GM12878 (cell line): ENCODE data around the gene C22orf31. TPM values are rescaled to one million over a fixed set of nuclear protein-coding genes. Genes with fewer than 3 reads are reported as not detected.

Source experiments
- ATAC-seq: fragments of 200-7000 bp; cut with Tn5 transposase; 3 replicates; pipeline ENCODE4 v1.9.1; 2020; ENCODE audit warnings: mild to moderate bottlenecking, moderate library complexity
- BruUV-seq: library from RNA; stranded (reverse); fragments of 400-500 nt; replicated peaks from 2 replicates; lab custom pipeline; 2021; lab: Mats Ljungman, UMichigan
- CTCF ChIA-PET: fragments of 300-600 bp; sonication (Branson Sonifier 250); formaldehyde crosslinking; extraction: SDS; loops from one replicate; lab custom pipeline; 2021; ENCODE audit warnings: inconsistent platforms; lab: Yijun Ruan, JAX
- POLR2A ChIA-PET: fragments of 350-600 bp; formaldehyde crosslinking; extraction: SDS; loops from one replicate; lab custom pipeline; 2021; ENCODE audit warnings: inconsistent platforms; lab: Charles Lee
- RAD21 ChIA-PET: fragments of 300-600 bp; sonication (Branson Sonifier 250); formaldehyde crosslinking; loops from one replicate; lab custom pipeline; 2023; ENCODE audit warnings: antibody characterized with exemption; ENCODE audit not compliant: unreplicated experiment; lab: Charles Lee
- SMC1A ChIA-PET: fragments of 300-600 bp; sonication (Branson Sonifier 250); formaldehyde crosslinking; loops from one replicate; lab custom pipeline; 2023; ENCODE audit not compliant: unreplicated experiment, uncharacterized antibody; lab: Charles Lee
- DNase-seq: peaks from one replicate; pipeline ENCODE4 v3.0.0-alpha.2; 2011; ENCODE audit warnings: low read depth, low spot score
- FAIRE-seq: peaks from 3 replicates; lab custom pipeline; 2011; peaks lifted over from hg19 to GRCh38; lab: Jason Lieb, UNC
- H2AFZ ChIP-seq: 2 replicates; pipeline ENCODE4 v1.6.0; 2011; ENCODE audit warnings: low read depth, low read length, control low read depth; ENCODE audit not compliant: control insufficient read depth
- H3K27ac ChIP-seq: 2 replicates; pipeline ENCODE4 v1.5.1; 2011; ENCODE audit warnings: control low read depth; ENCODE audit not compliant: control insufficient read depth, insufficient read depth
- H3K27me3 ChIP-seq, 2 experiments: replicated peaks in 1 of 2; 2 replicates each; pipeline versions ENCODE4 v1.6.0 to v1.6.1; 2011; ENCODE audit warnings: low read length in 1 of 2; ENCODE audit not compliant: control insufficient read depth in 2 of 2, insufficient read depth in 2 of 2
- H3K36me3 ChIP-seq, 2 experiments: 2 replicates each; pipeline ENCODE4 v1.5.1; 2011; ENCODE audit warnings: low read length in 1 of 2; ENCODE audit not compliant: control insufficient read depth in 2 of 2, insufficient read depth in 2 of 2
- H3K4me1 ChIP-seq: 2 replicates; pipeline ENCODE4 v1.6.1; 2011; ENCODE audit warnings: mild to moderate bottlenecking, low read length, moderate library complexity, mixed read lengths; ENCODE audit not compliant: control insufficient read depth, insufficient read depth
- H3K4me2 ChIP-seq: 2 replicates; pipeline ENCODE4 v1.6.0; 2011; ENCODE audit warnings: control low read depth; ENCODE audit not compliant: control insufficient read depth, insufficient read depth
- H3K4me3 ChIP-seq: fragments of 200-600 bp; sonication (generic); 2 replicates; pipeline ENCODE4 v1.5.1; 2016
- H3K79me2 ChIP-seq: 2 replicates; pipeline ENCODE4 v1.6.0; 2011; ENCODE audit warnings: low read length; ENCODE audit not compliant: control insufficient read depth, insufficient read depth
- H3K9ac ChIP-seq: 2 replicates; pipeline ENCODE4 v1.8.0; 2011; ENCODE audit warnings: low read length, control low read depth, mixed read lengths; ENCODE audit not compliant: control insufficient read depth, insufficient read depth
- H3K9me3 ChIP-seq: replicated peaks from 3 replicates; pipeline ENCODE4 v1.5.1; 2011; ENCODE audit warnings: mild to moderate bottlenecking, low read length; ENCODE audit not compliant: control insufficient read depth, insufficient read depth
- H4K20me1 ChIP-seq: 2 replicates; pipeline ENCODE4 v1.6.0; 2011; ENCODE audit not compliant: control insufficient read depth, insufficient read depth
- BHLHE40 ChIP-seq, 2 experiments: fragments of 450-650 bp in 1 of 2; IDR thresholded peaks; 2 replicates each; pipeline ENCODE4 v1.6.1; 2011 to 2017; ENCODE audit warnings: low read depth in 2 of 2, borderline replicate concordance in 1 of 2, improper control_type of control experiment in 1 of 2, low read length in 1 of 2, mild to moderate bottlenecking in 1 of 2
- ETV6 ChIP-seq, 2 experiments: fragments of 450-650 bp in 1 of 2; IDR thresholded peaks in 1 of 2; conservative IDR thresholded peaks in 1 of 2; 2 replicates each; pipeline ENCODE4 v1.6.1; 2014; ENCODE audit warnings: antibody characterized with exemption in 1 of 2, borderline replicate concordance in 1 of 2, low read depth in 1 of 2, mild to moderate bottlenecking in 1 of 2, moderate library complexity in 1 of 2
- MYC ChIP-seq: IDR thresholded peaks from 2 replicates; pipeline ENCODE4 v1.6.1; 2011; ENCODE audit warnings: mild to moderate bottlenecking, low read length, moderate library complexity, inconsistent platforms; ENCODE audit not compliant: insufficient read depth, insufficient replicate concordance, insufficient read length, severe bottlenecking
- TBL1XR1 ChIP-seq: IDR thresholded peaks from 2 replicates; pipeline ENCODE4 v1.6.1; 2012; ENCODE audit warnings: low read depth, low read length, improper control_type of control experiment
- ZNF622 ChIP-seq: fragments of 450-650 bp; IDR thresholded peaks from 2 replicates; pipeline ENCODE4 v1.6.1; 2017; ENCODE audit warnings: mild to moderate bottlenecking, inconsistent platforms
- WGBS: methylation state at CpG from one replicate; pipeline ENCODE4 v1.1.6; 2016; ENCODE audit warnings: low lambda C conversion rate; ENCODE audit not compliant: insufficient replicate concordance, insufficient coverage; ENCODE audit errors: missing lambda C conversion rate; 5-methylcytosine and 5-hydroxymethylcytosine counted together
- in situ Hi-C: fragments of 300-500 bp; cut with MboI; formaldehyde crosslinking; loops from 9 replicates; pipeline ENCODE4 v1.14.3; 2018; ENCODE audit warnings: mixed read lengths
- intact Hi-C: fragments of 100-400 bp; cut with micrococcal nuclease; formaldehyde crosslinking; loops from one replicate; pipeline ENCODE4 v1.14.2; 2022; ENCODE audit not compliant: unreplicated experiment
- polyA plus RNA-seq, 11 experiments: library from polyadenylated mRNA; depleted of rRNA in 4 of 11; unstranded in 6 of 11; stranded (reverse) in 5 of 11; fragments of >200 nt; fragmentation: Nextera tagmentation in 4 of 11; fragmentation: Illumina TruSeq in 1 of 11; extraction: Ambion mirVana in 4 of 11; extraction: Trizol in 1 of 11; gene quantifications; 1 replicate in 1 of 11; 2 replicates in 10 of 11; pipeline versions ENCODE4 v1.2.1 to v1.2.3, GENCODE V29; 2011 to 2016; ENCODE audit warnings: inconsistent platforms in 2 of 11, missing spikeins in 2 of 11, low read depth in 1 of 11
- total RNA-seq, 4 experiments: library from RNA; depleted of rRNA in 3 of 4; stranded (reverse); fragments of >200 nt in 3 of 4; fragmentation: Illumina TruSeq in 1 of 4; extraction: Trizol in 1 of 4; gene quantifications; 2 replicates each; pipeline versions ENCODE4 v1.2.1 to v1.2.3, GENCODE V29; 2013 to 2021

The C22orf31 gene
- total and polyA plus RNA-seq, 10 of the 15 experiments (the other 5 are each of a cell fraction or from before 2014, with no cell fraction given) = not detected

GRCh38 chr22:29032584-29032983, 29.0 kb downstream of the C22orf31 start:
- H3K4me1 ChIP-seq = no peaks in the 10 kb centered on the region
- ChIA-PET CTCF (interaction anchor here (1.4 to 7.4 kb wide), 6 partner anchors 7 to 432 kb away, joined by 3 to 63 read pairs (median 6); no protein-coding TSS in a partner anchor), RAD21 (interaction anchor here (0.9 to 3.1 kb wide), 7 partner anchors 8 to 177 kb away, joined by 3 to 21 read pairs (median 4); no protein-coding TSS in a partner anchor), SMC1A (interaction anchor here (0.9 to 4.3 kb wide), 10 partner anchors 8 to 230 kb away, joined by 3 to 43 read pairs (median 9); no protein-coding TSS in a partner anchor), POLR2A (interaction anchor here (1.0 to 1.7 kb wide), 3 partner anchors 15 to 101 kb away, joined by 3 to 5 read pairs (median 3); no protein-coding TSS in a partner anchor)
- H3K36me3 ChIP-seq = no peaks in the 10 kb centered on the region; a peak in 1 of 4 replicates
- in situ Hi-C loops = loop anchor here (25.0 kb wide), 1 partner anchor 995 kb away; no protein-coding TSS in a partner anchor
- H2AFZ ChIP-seq = no peak overlapping the region
- ATAC-seq = no peak
- intact Hi-C loops = loop anchor here (5.0 kb wide), 1 partner anchor 125 kb away; no protein-coding TSS in a partner anchor
- BruUV-seq = no TSS peak
- FAIRE-seq = no peak
- H3K4me3 ChIP-seq = no peak overlapping the region
- no peak for TF ChIP-seq MYC
- TF ChIP-seq BHLHE40 (IDR thresholded peaks at IDR 0.05; ENCODE audit: borderline replicate concordance in 1 of 2, low read depth in 2 of 2, low read length in 1 of 2) = no peak
- TF ChIP-seq ETV6 (conservative IDR thresholded peaks at IDR 0.05 in 1 of 2, IDR thresholded peaks at IDR 0.05 in 1 of 2; ENCODE audit: borderline replicate concordance in 1 of 2, low read depth in 1 of 2) = no peak
- TF ChIP-seq ZNF622 = no peak
- no peak for TF ChIP-seq TBL1XR1
- H4K20me1 ChIP-seq = peaks cover 3% of the 10 kb centered on the region; the same call in 1 of the 2 replicates
- no peaks in the 10 kb centered on the region for H3K79me2 ChIP-seq
- no peaks in the 10 kb centered on the region for H3K9me3 ChIP-seq
- no peak overlapping the region for H3K27ac ChIP-seq
- DNase-seq = no peak
- WGBS = 55% methylated on average over 2 of the region's 2 CpGs
- H3K9ac ChIP-seq = no peak overlapping the region
- H3K4me2 ChIP-seq = no peak overlapping the region
- 0 out of 4 replicates have a peak, but pooled peaks cover 0 to 6% of the 10 kb centered on the region in 2 experiments for H3K27me3 ChIP-seq
